ENCODE data around the gene ITGB5.

Gene ITGB5

GRCh38 chr3:124886168-124887056, 753 bp downstream of the ITGB5 start:
- DNase-seq (ENCODE audit: low read depth) = no peak
- peak overlapping the region; percentile 70 for H3K4me3 ChIP-seq (ENCODE audit: low read depth, low read length)
- in situ Hi-C loops (cut with HindIII; ENCODE audit: low sequenced_read_pairs) = no loop called here
- no peak for TF ChIP-seq CTCF (IDR thresholded peaks at IDR 0.05; ENCODE audit: low read depth, low read length, missing control alignments)

GRCh38 chr3:124885466-124886167, 1.5 kb downstream of the ITGB5 start:
- peak overlapping the region; percentile 70 for H3K4me3 ChIP-seq (ENCODE audit: low read depth, low read length)
- TF ChIP-seq CTCF (IDR thresholded peaks at IDR 0.05; ENCODE audit: low read depth, low read length, missing control alignments) = no peak
- DNase-seq (ENCODE audit: low read depth) = no peak
- in situ Hi-C loops (cut with HindIII; ENCODE audit: low sequenced_read_pairs) = no loop called here

GRCh38 chr3:124884474-124885101, 2.6 kb downstream of the ITGB5 start:
- no peak for TF ChIP-seq CTCF (IDR thresholded peaks at IDR 0.05; ENCODE audit: low read depth, low read length, missing control alignments)
- no peak for DNase-seq (ENCODE audit: low read depth)
- in situ Hi-C loops (cut with HindIII; ENCODE audit: low sequenced_read_pairs) = no loop called here
- peak overlapping the region; percentile 1 for H3K4me3 ChIP-seq (ENCODE audit: low read depth, low read length)

- in situ Hi-C loops (cut with HindIII; ENCODE audit: low sequenced_read_pairs) = no loop called here
- DNase-seq (ENCODE audit: low read depth) = no peak
- TF ChIP-seq CTCF (IDR thresholded peaks at IDR 0.05; ENCODE audit: low read depth, low read length, missing control alignments) = no peak
- no peak overlapping the region for H3K4me3 ChIP-seq (ENCODE audit: low read depth, low read length)
Observed at GRCh38 chr3:124883766-124884473, 3.2 kb downstream of the ITGB5 start.

- no peak for TF ChIP-seq CTCF (IDR thresholded peaks at IDR 0.05; ENCODE audit: low read depth, low read length, missing control alignments)
- H3K4me3 ChIP-seq (ENCODE audit: low read depth, low read length) = no peak overlapping the region
- no peak for DNase-seq (ENCODE audit: low read depth)
- in situ Hi-C loops (cut with HindIII; ENCODE audit: low sequenced_read_pairs) = no loop called here
Observed at GRCh38 chr3:124882816-124883747, 4.1 kb downstream of the ITGB5 start.
